Nephron progenitor cell (in vitro differentiated cells): Measurements from ENCODE around the gene TMED7.

ENCODE experiments used
- DNase-seq: peaks from one replicate; pipeline ENCODE4 v3.0.0; 2021
- H3K27ac Mint-ChIP-seq: 2 replicates; pipeline ENCODE4 v1.8.0; 2021; ENCODE audit warnings: mild to moderate bottlenecking, moderate library complexity, mixed read lengths
- H3K27me3 Mint-ChIP-seq: 2 replicates; pipeline ENCODE4 v1.8.0; 2021; ENCODE audit warnings: mild to moderate bottlenecking, low read depth, mixed read lengths; ENCODE audit not compliant: poor library complexity
- H3K36me3 Mint-ChIP-seq: 2 replicates; pipeline ENCODE4 v1.8.0; 2021; ENCODE audit warnings: low read depth, mixed read lengths
- H3K4me1 Mint-ChIP-seq: 2 replicates; pipeline ENCODE4 v1.8.0; 2021; ENCODE audit warnings: mixed read lengths
- H3K4me3 Mint-ChIP-seq: 2 replicates; pipeline ENCODE4 v1.8.0; 2021; ENCODE audit warnings: mild to moderate bottlenecking, moderate library complexity, mixed read lengths
- H3K9me3 Mint-ChIP-seq: 2 replicates; pipeline ENCODE4 v1.8.0; 2021; ENCODE audit warnings: mild to moderate bottlenecking, moderate library complexity, mixed read lengths
- TF ChIP-seq, protein P1 (sequence below): fragments of 200-600 bp; sonication (generic); IDR thresholded peaks from 2 replicates; pipeline ENCODE4 v1.5.0; 2021; ENCODE audit warnings: antibody characterized with exemption

TMED7 gene

DNA sequence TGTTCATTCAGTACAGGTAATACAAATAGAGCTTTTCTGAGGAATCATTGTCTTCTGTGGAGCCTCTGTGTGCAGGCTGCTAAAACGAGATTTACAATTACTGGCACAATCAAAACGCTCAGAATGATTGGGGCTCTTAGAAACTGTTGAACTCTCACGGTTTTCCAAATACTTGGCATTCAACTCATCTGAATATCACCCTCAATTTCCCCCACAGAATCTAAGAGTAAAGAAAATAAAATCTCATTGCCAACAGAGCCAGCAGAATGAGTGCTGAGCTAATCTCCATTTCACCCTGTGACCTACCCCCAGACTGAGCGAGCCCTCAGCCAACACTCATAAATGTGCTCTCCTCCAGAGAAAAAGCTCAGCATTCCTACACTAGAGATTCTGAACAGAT is 35.3 kb upstream of the TMED7 start:
- Mint-ChIP-seq H3K27ac (no peak overlapping the region), H3K27me3 (peaks cover 4% of the 10 kb centered on the region), H3K4me3 (no peak overlapping the region), H3K9me3 (peaks cover 4% of the 10 kb centered on the region), H3K4me1 (peaks cover 6% of the 10 kb centered on the region), H3K36me3 (no peaks in the 10 kb centered on the region)
- no peak for DNase-seq
- TF ChIP-seq, protein P1, sequence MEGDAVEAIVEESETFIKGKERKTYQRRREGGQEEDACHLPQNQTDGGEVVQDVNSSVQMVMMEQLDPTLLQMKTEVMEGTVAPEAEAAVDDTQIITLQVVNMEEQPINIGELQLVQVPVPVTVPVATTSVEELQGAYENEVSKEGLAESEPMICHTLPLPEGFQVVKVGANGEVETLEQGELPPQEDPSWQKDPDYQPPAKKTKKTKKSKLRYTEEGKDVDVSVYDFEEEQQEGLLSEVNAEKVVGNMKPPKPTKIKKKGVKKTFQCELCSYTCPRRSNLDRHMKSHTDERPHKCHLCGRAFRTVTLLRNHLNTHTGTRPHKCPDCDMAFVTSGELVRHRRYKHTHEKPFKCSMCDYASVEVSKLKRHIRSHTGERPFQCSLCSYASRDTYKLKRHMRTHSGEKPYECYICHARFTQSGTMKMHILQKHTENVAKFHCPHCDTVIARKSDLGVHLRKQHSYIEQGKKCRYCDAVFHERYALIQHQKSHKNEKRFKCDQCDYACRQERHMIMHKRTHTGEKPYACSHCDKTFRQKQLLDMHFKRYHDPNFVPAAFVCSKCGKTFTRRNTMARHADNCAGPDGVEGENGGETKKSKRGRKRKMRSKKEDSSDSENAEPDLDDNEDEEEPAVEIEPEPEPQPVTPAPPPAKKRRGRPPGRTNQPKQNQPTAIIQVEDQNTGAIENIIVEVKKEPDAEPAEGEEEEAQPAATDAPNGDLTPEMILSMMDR = no peak

DNA sequence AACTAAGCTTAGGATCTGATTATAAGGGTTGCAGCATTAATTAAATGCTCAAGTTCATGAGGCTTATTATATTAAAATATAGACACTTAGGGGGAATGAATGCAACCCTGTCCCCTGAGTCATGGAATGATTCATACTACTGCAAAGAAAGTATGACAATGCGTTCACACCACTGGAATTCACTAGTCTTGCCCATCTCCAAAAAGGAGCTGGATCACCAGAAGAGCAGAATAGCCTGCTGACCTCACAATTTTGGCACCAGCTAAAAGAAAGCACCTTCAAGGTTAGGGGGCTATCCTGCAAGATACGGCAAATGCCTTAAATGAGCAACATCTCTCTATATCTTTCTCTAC is 32.0 kb upstream of the TMED7 start:
- no peaks in the 10 kb centered on the region for H3K36me3 Mint-ChIP-seq
- H3K27ac Mint-ChIP-seq = no peak overlapping the region
- no peak for DNase-seq
- no peak overlapping the region for H3K4me3 Mint-ChIP-seq
- peaks cover 3% of the 10 kb centered on the region for H3K9me3 Mint-ChIP-seq
- H3K27me3 Mint-ChIP-seq = peaks cover 4% of the 10 kb centered on the region
- TF ChIP-seq, protein P1 = no peak
- peaks cover 6% of the 10 kb centered on the region for H3K4me1 Mint-ChIP-seq

DNA sequence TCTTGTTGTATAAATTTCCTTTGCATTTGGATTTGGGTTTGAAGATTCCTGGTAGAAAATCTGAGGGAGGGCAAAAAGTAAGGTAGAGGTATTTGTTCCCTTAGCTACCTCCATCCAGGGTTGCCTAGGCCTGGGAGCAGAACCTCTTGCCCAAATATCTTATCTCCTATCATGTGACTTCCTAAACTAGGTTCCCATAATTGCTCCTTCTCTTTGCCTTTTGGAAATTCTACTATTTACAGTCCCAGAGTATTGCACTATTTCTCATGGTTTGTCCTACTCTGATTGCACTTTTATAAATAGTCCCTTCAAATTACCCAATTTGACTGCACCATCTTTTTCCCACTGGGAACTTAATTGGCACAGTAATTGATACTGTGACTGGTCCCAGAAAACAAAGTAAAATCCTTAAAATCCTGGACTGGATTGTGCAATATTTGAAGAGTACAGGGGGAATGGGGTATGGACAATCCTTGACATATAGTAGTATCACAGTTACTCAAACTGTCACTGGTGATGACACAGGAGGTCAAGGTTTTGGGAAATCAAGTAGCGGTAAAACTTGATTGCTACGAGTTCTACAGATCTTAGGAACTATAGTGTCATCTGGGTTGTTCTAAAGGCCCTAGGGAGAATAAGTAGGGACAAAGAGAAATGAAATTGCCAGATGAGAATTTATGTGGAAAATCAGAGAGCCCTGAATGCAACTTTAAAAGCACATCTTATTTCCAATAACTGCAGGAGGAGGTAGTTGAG is 31.5 kb upstream of the TMED7 start:
- TF ChIP-seq, protein P1 = no peak
- Mint-ChIP-seq H3K4me1 (peaks cover 6% of the 10 kb centered on the region), H3K27me3 (peaks cover 4% of the 10 kb centered on the region), H3K9me3 (peaks cover 3% of the 10 kb centered on the region), H3K4me3 (no peak overlapping the region), H3K27ac (no peak overlapping the region), H3K36me3 (no peaks in the 10 kb centered on the region)
- DNase-seq = no peak

DNA sequence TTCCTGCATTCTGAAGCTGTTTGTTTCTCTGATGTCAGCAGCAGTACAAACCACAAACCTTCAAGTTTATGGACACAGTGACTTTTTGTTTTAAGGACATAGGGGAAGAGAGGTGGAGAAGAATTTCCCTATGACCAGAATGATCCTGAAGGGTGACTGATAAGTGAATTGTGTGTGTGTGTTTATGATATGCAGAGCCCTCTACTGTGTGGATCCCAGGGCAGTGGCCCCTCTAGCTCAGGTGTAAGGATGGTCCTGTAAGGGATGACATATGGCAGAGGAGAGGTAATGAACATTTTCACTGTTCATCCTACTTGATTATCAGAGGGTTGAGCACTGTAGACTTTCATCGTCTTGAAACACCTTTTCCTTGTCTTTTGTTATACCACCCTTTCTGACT is 30.6 kb upstream of the TMED7 start:
- peaks cover 4% of the 10 kb centered on the region for H3K27me3 Mint-ChIP-seq
- H3K4me3 Mint-ChIP-seq = no peak overlapping the region
- H3K9me3 Mint-ChIP-seq = peaks cover 3% of the 10 kb centered on the region
- TF ChIP-seq, protein P1 = no peak
- H3K36me3 Mint-ChIP-seq = no peaks in the 10 kb centered on the region
- no peak overlapping the region for H3K27ac Mint-ChIP-seq
- no peak for DNase-seq
- peaks cover 5% of the 10 kb centered on the region for H3K4me1 Mint-ChIP-seq

DNA sequence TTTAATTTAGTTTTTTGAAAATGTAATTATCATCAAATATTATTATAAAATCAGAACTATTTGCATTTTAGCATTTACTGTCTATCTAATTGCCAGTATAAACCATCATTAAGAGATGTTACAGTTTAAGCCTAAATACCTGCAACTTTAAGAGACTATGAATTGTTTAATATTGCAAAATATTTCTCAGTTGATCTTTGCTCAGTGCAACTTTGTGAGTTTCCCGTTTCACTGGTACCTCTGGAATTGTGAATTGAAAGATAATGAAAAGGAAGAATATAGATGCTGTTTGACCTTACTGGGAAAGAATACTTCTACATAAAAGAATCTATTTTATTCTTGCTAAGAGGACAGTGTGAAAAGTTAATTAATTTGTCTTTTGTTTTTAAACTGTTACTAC is 30.2 kb upstream of the TMED7 start:
- DNase-seq = no peak
- Mint-ChIP-seq H3K4me3 (no peak overlapping the region), H3K27ac (no peak overlapping the region), H3K27me3 (peaks cover 4% of the 10 kb centered on the region), H3K9me3 (peaks cover 3% of the 10 kb centered on the region), H3K4me1 (peaks cover 1% of the 10 kb centered on the region), H3K36me3 (no peaks in the 10 kb centered on the region)
- TF ChIP-seq, protein P1 = no peak

DNA sequence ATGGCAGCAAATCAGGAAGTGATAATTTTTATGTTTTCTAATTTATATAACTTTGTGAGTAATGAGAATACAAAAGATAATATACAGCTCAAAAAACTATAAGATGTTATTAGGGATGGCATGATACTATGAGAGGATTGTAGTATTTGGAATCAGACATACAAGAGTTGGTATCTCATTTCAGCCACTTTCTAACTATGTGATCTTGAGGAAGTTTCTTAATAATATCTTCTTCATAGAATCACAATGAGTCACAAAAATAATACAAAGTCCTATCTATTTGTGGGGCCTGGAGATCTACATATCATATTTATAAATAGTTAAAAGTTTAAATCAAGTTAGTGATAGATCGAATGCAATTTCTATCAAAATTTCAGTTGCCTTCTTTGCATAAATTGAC is 23.7 kb upstream of the TMED7 start:
- no peaks in the 10 kb centered on the region for H3K36me3 Mint-ChIP-seq
- H3K4me3 Mint-ChIP-seq = no peak overlapping the region
- TF ChIP-seq, protein P1 = no peak
- H3K27me3 Mint-ChIP-seq = no peaks in the 10 kb centered on the region
- no peak for DNase-seq
- H3K4me1 Mint-ChIP-seq = no peaks in the 10 kb centered on the region
- no peak overlapping the region for H3K27ac Mint-ChIP-seq
- no peaks in the 10 kb centered on the region for H3K9me3 Mint-ChIP-seq
